DOHH2 (cell line): ENCODE measurements around the gene POU4F3.

Experiments used
- CTCF ChIP-seq: fragments of 200-600 bp; sonication (generic); IDR thresholded peaks from one replicate; pipeline ENCODE4 v1.5.1; 2014; ENCODE audit warnings: antibody characterized with exemption, mild to moderate bottlenecking, low read depth, low read length; ENCODE audit not compliant: poor library complexity, severe bottlenecking
- EZH2phosphoT487 ChIP-seq: fragments of 200-600 bp; sonication (generic); IDR thresholded peaks from 2 replicates; pipeline ENCODE4 v1.6.1; 2017; ENCODE audit warnings: borderline replicate concordance, mild to moderate bottlenecking, antibody characterized with exemption, low read length, moderate library complexity, mixed read lengths

GRCh38 chr5:146345240-146345577, 6.6 kb downstream of the POU4F3 start:
- TF ChIP-seq CTCF: no peak
- no peak for TF ChIP-seq EZH2phosphoT487
